OCI-M2 (cell line): Measurements from ENCODE around the gene TNNI3.
"Not testable (repeated sequence)": the region's sequence is repeated elsewhere in the genome, so short reads cannot be mapped to it uniquely, and the experiment has no call there.

Experiments
- DNase-seq: peaks from one replicate; lab custom pipeline; 2025; ENCODE audit not compliant: unreplicated experiment; lab: John Stamatoyannopoulos, UW

The TNNI3 gene

GRCh38 chr19:55114566-55115145 is 42.9 kb downstream of the TNNI3 start:
- no peak for DNase-seq

GRCh38 chr19:55113570-55114039 is 43.9 kb downstream of the TNNI3 start:
- no peak for DNase-seq

- no peak for DNase-seq
Measured at GRCh38 chr19:55112777-55113569, 44.6 kb downstream of the TNNI3 start.

DNA sequence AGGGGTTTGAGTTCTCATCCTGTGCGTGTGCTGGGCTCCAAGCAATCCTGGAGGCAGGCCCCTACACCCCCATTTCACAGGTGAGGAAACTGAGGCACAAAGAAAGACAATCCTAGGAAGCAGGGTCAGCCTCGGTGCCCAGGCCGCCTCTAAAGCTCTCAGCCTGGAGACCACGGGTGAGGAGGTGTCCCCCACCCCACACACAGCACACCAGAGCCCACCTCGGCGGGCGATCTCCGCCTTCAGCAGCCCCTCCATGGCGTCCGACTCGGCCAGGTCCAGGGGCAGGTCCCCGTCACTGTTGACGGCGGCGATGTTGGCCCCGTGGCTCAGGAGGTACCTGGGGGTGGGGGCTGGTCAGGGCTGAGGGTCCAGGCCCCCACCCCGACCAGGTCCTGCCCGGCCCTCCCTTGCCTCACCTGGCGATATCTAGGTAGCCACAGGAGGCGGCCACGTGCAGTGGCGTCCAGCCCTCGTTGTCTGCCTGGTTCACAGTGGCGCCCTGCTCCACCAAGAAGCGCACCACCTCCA is 45.2 kb downstream of the TNNI3 start:
- no peak for DNase-seq

DNA sequence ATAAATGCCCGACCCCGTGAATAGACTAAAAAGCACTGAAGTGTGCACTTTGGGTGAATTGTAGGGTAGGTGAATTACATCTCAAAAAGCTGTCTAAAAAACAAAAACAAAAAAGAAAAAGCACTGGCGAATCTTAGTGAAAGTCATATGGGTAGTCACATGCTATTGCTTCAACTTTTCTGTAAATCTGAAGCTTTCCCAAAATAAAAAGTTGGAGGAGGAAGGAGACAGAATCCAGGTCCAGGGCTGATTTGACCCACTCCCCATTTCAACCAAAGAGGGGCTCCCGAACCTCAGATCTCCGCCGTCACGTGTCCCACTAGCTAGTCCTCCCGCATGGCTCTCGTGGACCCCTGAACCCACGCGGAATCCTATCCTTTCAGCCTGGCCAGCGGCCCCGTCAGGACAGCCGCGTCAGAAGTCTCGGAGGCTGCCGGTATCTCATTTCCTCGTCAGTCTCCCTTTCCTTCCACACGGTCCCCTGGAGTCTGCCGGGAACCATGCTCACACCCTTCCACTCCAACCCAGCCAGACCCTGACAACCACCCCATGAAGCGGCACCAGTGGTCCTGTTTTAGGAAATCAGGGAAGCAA is 46.2 kb downstream of the TNNI3 start:
- no peak for DNase-seq

- no peak for DNase-seq
Measured at GRCh38 chr19:55109527-55110291, 47.8 kb downstream of the TNNI3 start.

- not testable (repeated sequence) for DNase-seq
Measured at GRCh38 chr19:55107252-55107651, 50.3 kb downstream of the TNNI3 start.

DNA sequence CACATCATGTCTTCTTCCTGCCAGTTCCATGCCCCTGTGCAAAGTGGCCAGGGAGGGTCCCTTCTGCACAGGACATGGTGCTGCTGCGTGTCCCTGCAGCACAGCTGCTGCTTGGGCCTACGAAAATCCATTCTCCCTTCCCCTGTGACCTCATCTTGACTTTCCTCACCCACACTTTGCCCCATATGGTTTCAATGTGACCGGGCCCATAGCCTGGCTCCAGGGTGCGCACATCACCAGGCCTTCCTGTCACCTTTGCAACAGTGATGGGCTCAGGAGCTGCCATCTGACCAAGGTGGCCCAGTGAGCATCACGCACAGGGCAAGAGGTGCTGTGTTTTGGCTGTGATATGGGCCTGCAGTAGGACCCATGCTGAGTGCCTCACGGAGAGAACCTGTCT is 50.9 kb downstream of the TNNI3 start:
- DNase-seq, result no peak

DNA sequence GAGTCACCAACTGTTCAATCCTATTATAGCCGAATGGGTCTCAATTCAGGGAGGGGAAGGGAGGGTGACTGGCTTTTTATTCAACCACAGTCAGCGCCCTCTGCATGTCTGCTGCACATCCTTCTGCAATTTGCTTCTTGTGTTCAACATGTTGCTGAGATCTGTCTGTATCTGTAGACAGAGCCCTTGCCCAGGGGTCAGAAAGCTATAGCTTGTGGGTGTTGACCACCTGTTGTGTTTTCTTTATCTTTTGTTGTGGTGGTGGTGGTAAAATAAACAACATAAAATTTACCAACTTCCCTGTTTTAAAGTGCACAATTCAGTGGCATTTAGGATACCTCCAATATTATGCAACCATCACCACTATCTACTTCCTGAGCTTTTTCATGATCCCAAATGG is 52.3 kb downstream of the TNNI3 start:
- no peak for DNase-seq

DNA sequence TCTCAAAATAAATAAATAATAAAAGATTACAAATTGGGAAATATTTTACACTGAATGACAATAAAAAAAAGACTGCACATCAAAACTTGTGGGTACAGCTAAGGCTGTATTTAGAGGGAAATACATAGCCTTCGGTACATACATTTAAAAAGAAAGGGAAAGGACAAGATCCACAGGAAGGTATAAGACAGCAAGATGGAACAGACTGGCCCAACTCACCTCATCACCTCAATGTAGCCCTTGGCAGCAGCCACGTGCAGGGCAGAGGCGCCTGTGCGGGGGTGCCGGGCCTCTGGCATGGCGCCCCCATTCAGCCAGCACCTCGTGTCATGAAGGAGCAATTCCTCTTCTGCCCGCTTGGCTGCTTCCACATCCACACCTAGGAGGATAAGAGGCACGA is 54.3 kb downstream of the TNNI3 start:
- no peak for DNase-seq
